ENCODE data around the gene LTBP1. TPM values are rescaled to one million over a fixed set of nuclear protein-coding genes. Genes with fewer than 3 reads are reported as not detected.

The LTBP1 gene
- total RNA-seq, 4 donors from 2014 or later = 12.6 to 81.0 (median 16.0) TPM

- TF ChIP-seq CTCF (IDR thresholded peaks at IDR 0.05) = no peak
- no peak for DNase-seq (ENCODE audit: low spot score)
- ATAC-seq (ENCODE audit: low FRiP score) = no peak
Measured at GRCh38 chr2:33084433-33084832, 137.7 kb downstream of the LTBP1 start.

- peak; percentile 14 for ATAC-seq (ENCODE audit: low FRiP score)
- no peak for DNase-seq (ENCODE audit: low spot score)
- TF ChIP-seq CTCF (IDR thresholded peaks at IDR 0.05) = no peak
Measured at GRCh38 chr2:33085646-33086045, 138.9 kb downstream of the LTBP1 start.

- ATAC-seq (ENCODE audit: low FRiP score) (no peak), DNase-seq (ENCODE audit: low spot score) (no peak)
- no peak for TF ChIP-seq CTCF (IDR thresholded peaks at IDR 0.05)
Measured at GRCh38 chr2:33086400-33087015, 139.8 kb downstream of the LTBP1 start.

- no peak for TF ChIP-seq CTCF (IDR thresholded peaks at IDR 0.05)
- ATAC-seq (ENCODE audit: low FRiP score) (no peak), DNase-seq (ENCODE audit: low spot score) (no peak)
Measured at GRCh38 chr2:33090553-33091134, 143.9 kb downstream of the LTBP1 start.

DNA sequence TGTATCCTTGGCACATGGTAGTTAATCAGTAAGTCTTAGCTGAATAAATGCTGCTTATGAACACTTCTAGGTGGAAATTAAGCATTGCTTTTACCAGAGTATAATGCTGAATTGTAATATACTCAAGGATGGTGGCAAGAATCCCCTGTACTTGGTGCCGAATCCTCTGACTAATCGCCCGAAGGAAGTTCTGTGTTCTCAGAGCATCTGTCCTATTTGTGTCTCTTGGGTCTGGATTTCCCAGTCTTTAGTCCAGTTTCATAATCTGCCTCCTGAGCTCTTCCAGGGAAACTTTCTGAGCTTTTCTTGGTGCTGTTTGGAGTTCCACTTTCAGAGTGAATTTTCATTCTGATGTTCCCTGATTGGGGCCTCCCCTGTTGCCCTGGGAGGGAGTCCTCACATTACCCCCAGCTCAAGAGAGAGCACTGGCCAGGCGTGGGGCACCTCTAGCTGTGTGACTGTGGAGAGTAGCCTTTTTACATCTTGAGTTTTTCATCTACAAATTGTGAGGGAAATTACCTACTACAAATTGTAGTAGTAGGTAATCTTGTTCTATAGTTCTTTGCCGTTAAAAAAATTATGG lies 144.9 kb downstream of the LTBP1 start:
- ATAC-seq (ENCODE audit: low FRiP score) (no peak), DNase-seq (ENCODE audit: low spot score) (no peak)
- TF ChIP-seq CTCF (IDR thresholded peaks at IDR 0.05) = no peak

DNA sequence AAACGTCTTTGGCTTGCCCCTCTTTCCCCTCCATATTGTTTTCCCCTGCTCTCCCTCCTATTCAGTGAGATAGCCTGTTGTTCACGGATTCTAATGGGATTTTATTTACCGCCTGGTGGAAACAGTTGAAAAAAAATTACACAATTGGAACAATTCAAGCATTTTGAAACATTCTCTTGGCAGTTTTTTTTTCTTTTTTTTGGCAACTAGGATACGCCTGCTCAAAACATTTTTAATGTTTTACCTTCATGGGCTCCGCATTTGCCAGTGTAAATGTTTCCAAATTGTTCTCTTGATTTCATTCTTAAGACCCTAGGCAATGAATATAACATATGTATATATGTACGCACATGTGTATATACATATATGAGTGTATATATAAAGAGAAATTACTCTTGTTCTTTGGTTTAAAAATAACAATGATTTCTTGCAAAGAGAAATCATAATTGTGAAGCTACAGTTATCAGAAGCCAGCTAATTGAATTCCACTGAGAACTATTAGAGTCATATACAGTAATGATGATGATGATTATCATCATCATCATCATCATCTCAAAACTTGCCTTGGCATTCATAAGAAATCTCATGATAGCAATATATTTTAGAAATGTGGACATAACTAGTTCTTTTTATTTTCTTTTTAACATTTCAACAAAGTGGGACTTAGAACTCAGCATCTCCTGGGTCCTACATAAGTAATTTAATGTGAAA lies 146.7 kb downstream of the LTBP1 start:
- no peak for DNase-seq (ENCODE audit: low spot score)
- no peak for TF ChIP-seq CTCF (IDR thresholded peaks at IDR 0.05)
- no peak for ATAC-seq (ENCODE audit: low FRiP score)

Measured in omental fat pad (tissue), 4 donors.